Limb (tissue), 2 donors: ENCODE results near the gene ZNF782.
"Not testable (repeated sequence)": the region's sequence is repeated elsewhere in the genome, so short reads cannot be mapped to it uniquely, and the experiment has no call there.

Experiments
- DNase-seq, 2 donors: peaks; one replicate each; pipeline ENCODE4 v3.0.0-alpha.2; 2016; ENCODE audit errors: extremely low spot score in 2 of 2

Gene ZNF782

DNA sequence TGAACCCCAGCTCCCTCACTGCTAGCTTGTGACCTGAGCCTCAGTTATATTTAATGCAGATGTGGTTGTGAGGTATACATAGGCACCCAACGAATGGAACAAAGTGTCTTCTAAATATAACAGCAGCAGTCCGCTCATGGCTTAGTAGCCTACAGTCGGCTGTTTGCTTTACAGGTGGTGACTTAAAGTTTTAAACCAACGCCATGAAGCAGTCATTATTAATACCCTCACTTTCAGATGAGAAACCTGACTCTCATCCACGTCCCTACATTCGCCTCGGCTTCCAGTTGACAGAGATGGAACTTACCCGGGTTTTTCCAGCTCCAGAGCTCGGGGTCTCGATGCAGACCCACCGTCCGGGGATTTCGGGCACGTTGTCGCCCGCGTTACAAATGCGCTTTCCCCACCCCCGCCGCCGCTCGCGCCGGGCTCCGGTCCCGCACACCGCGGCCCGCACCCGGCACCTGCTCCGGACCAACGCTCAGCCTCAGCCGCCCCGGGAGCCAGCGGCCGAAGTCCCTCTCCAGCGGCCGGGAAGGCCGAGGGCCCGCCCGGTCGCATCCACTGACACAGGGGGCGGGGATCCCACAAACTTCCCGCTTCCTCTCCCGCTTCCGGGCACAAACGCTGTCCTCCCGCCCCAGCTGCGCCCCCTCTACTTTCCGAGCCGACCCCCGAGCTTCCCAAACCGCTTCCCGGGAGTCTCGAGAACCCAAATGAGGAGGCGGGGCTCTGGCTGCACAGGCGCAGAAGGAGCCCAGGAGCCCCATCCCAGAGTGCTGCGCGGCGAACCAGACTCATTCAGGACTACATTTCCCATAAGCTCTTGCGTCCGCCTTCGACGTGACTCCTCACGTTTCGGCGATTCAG lies at the start of gene ZNF782:
Gene ZNF782 (minus strand): TSS at position 734 of the 870 bp plus-strand sequence. CDS start 2,553 bp downstream, outside the sequence.
- peak; percentile 96 to 97 for DNase-seq

DNA sequence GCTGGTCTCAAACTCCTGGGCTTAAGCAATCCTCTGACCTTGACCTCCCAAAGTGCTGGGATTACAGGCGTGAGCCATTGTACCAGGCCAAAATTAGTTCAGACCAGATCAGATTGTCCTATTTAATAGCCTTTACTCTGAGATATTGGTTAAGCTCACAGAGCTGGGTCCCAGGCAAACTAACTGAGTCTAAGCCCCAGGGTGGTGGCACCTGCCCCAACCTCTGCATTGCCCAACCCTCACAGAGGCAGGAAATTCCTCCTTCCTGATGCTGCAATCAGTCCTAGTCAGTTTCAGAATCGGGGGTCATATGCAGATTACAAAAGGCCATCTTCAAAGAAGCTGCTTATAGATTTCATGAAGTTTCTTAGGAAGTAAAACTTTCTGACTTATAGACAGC lies 45.7 kb upstream of the ZNF782 start:
- DNase-seq, result not testable (repeated sequence)

DNA sequence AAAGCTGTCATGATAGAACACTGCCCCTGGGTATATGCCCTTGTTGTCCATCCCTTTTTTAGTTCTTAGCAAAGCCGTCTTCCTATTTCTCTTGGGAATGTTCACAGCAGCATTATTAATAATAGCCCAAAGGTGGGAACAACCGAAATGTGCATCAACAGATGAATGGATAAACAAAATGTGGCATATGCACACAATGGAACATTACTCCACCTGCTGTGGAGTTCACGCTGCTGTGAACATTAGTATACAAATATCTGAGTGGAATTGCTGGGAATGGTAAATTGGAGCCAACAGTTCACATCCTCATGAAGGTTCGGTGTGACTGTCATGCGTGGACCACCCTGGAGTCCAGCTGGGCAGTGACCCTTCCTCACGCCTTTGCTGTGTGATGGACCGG lies 37.8 kb upstream of the ZNF782 start:
- DNase-seq, result no peak

DNA sequence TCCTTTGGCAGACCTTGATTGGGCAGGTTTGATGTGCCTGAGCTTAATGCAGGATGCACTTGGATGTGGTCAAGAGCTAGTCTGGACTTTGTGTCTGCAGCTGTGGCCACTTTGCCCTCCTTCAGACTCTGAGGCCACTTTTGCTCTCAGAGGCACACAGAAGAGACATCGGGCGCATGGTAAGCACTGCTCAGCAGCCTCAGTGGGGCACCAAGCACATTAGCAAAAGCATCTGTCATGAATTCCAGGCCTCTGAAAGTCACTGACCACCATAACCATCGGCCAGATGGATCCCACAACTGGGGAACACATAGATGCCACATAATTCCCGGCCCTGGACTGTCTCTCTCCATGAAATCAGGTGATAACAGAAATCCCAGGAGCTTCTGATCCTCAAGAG lies 34.3 kb upstream of the ZNF782 start:
- no peak for DNase-seq

DNA sequence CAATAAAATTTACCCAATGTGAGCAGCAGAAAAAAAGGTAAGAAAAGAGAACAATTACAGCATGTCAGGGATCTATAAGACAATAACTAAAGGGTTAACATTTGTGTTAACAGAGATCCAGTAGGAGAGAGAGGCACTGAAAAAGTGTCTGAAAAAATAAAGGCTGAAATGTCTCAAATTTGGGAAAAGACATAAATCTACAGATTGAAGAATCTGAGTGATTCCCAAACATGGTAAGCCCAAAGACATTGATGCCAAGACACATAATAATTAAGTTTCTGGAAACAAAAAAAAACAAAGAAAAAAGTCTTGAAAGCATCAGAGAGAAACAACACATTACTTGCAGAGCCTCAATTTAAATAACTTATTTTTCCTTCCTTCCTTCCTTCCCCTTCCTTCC lies 31.1 kb upstream of the ZNF782 start:
- no peak for DNase-seq

DNA sequence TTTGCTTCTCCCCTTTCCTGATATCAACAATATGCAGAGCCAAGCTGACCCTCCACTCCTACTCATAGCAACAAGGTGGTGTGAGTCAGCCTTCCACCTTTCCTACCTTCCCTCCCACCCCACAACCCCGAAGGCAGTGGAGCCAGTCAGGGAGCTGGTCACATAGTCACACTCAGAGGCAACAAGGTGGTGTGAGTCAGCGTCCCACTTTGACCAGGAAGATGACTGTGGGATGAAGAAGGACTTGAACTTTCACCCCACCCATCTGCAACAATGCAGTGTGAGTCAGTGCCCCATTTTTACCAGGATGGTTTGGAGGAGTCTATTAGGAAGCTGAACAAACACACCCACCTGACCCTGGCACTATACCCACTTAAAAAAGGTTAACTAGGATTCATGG lies 30.1 kb upstream of the ZNF782 start:
- no peak for DNase-seq

DNA sequence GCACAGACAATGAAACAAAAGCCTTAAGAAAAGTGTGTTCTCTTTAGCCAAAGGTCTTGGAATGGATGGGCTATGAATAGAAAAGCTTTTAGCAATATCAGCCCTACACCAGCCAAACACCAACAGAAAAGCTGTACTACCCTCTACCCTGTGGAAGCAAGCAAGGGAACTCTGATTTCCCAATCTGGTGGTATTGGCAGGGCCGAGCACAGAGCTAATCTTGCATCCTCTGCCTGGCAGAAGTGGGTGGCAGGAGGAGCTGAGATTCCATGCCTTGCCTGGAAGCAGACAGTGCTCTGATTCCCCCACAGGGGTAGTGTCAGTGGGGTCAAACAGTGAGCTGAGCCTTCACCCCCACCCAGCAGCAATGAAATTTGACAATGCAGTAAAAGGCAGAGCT lies 29.6 kb upstream of the ZNF782 start:
- DNase-seq, result no peak

DNA sequence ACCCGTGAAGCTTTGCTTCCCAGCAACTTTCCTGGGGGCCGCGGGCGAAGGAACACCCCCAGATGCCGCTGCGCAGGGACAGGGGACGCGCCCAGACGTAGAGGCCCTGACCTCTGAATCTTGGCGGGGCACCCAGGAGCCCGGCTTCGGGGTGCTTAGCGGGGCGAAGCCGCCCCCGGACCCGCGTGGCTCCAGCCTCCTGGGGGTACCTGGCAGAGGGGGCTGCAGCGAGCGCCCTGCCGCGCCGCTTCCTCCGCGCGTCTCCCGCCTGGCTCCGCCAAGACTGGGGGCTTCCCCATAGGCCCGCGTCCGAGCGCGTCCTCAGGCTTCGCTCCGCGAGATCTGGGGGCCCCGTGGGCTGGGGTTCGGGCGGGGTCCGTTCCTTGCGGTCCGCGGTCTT lies 23.0 kb upstream of the ZNF782 start:
- no peak for DNase-seq

DNA sequence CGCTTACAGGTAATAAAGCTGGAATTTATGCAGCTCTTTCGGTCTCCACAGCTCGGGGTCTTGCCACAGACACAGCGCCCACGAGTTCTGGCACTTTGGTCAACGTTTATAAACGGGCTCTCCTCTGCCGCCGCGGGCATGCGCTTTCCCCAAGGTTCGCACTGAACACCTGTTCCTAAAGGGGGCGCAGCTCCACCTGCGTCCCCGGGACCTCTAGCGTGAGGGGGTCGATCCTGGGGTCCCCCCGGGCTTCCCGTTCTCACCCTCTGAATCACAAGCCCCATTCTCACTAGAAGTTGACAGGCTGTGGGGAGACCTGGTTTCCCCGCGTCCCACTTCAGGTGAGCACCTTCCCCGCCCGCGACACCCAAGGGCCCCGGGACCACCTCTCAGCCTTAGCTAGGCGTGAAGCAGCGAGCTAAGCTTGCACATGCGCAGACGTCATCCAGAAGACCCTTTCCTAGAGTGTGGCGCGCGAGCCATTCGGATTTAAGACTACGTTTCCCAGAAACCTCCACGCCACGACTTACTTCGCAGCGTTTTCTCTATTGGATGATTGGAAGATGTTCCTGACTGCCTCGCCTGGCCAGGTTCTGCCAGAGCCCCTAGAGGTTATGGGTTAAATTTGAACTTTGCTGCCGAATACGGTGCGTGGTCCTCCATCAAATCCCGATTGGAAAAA lies 21.3 kb upstream of the ZNF782 start:
- peak; percentile 84 to 91 for DNase-seq

DNA sequence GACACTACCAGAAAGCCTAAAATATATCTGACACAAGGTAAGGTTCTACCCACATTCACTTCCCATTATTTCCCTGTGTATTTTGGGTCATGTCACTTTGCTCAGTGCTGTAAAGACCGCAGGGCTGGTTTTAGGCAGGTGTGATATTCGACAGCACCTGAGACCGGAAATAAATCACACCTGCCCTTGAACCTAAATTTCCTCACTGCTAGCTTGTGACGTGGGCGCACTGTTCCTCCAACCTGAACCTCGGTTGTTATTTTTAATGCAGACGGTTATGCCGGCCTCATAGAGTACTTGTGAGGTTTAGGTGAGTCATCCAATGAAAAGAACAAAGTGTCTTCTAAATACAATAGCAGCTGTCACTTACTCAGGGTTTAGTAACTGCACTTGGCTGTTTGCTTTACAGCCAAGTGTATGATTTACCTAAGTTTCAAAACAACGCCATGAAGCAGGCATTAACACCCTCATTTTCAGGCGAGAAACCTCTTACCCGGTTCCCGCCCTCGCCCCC lies 20.7 kb upstream of the ZNF782 start:
- DNase-seq, result no peak

DNA sequence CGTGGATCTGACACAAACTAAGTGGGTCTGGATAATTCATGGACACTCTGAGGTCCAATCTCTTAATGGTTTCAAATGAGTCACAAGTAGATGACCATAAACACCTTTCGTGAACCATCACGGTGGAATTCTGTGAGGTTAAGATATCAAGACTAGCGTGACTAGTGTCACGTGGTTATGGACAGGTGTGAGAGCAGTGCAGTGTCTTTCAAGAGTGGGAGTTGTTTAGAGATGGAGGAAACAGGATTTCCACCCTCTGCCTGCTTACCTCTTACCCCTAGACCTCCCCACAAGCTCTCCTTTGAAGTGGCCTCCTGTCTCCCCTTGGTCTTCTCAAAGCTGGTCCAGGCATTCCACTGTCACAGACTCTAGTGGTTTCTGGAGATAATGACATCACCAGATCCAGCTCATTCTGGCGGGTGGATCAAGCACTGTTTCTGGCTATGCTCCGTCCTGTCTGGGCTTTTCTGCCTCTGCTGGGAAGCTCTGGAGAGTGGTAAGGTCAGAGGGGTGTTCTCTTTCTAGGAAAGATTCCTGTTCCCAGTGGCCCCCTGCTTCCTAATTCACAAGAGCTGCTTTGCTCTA lies 20.0 kb upstream of the ZNF782 start:
- no peak for DNase-seq

DNA sequence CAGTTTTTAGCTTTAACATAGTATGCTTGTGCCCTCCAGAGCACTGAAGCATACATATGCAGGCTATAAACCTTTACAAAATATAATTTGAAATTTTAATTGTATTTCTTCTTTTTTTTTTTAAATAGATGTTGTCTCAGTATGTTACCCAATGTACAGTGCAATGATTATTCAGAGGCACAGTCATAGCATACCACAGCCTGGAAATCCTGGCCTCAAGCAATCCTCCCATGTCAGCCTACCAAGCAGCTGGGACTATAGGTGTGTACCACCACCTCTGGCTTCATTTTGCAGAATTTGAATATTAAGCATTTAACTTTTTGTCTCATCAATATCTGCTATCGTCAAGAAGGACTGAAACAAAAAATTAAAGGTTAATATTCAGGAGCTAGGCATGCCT lies 16.9 kb upstream of the ZNF782 start:
- DNase-seq, result no peak

DNA sequence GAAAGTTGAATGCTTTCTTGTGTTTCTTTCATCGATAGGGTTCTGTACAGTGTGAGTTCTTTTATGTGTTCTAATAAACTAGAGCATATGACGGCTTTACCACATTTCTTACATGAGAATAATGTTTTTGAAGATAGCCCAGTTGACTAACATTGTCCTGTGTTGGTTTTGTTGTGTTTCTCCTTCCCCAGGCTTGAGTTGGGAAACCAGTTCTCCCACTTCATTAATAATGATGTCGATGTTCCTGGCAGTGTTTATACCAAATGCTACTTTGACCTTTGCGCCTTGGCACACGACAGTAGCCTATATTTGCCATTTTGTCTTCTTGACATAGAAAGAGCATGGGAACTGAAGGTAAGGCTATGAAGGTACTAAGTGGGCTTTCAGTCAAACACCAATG lies 14.4 kb upstream of the ZNF782 start:
- no peak for DNase-seq

DNA sequence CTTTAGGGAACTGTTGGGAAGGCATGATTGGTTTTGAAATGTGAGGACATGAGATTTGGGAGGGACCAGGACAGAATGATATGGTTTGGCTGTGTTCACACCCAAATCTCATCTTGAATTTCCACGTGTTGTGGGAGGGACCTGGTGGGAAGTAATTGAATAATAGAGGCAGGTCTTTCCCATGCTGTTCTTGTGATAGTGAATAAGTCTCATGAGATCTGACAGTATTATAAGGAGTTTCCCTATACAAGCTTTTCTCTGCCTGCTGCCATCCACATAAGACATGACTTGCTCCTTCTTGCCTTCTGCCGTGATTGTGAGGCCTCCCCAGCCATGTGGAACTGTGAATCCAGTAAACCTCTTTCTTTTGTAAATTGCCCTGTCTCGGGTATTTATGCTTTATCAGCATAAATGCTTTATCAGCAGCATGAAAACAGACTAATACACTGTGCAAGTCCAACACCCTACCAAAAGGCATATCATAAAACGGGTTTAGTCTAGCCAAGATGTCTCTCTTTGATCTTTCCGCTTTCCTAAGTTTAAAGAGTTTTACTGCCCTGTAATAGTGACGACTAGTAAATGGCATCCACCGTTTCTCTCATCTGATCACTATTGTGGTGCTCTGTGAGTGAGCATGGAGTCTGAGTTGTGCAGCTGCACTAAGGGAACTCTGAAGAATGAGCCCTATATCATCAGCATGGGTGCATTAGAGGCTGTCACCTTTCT lies 12.9 kb upstream of the ZNF782 start:
- no peak for DNase-seq

DNA sequence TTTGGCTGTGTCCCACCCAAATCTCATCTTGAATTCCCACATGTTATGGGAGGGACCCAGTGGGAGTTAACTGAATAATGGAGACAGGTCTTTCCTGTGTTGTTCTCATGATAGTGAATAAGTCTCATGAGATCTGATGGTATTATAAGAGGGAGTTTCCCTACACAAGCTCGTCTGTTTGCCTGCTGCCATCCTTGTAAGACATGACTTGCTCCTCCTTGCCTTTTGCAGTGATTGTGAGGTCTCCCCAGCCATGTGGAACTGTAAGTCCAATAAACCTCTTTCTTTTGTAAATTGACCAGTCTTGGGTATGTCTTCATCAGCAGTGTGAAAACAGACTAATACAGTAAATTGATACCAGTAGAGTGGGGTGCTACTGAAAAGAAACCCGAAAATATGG lies 10.9 kb upstream of the ZNF782 start:
- not testable (repeated sequence) for DNase-seq

DNA sequence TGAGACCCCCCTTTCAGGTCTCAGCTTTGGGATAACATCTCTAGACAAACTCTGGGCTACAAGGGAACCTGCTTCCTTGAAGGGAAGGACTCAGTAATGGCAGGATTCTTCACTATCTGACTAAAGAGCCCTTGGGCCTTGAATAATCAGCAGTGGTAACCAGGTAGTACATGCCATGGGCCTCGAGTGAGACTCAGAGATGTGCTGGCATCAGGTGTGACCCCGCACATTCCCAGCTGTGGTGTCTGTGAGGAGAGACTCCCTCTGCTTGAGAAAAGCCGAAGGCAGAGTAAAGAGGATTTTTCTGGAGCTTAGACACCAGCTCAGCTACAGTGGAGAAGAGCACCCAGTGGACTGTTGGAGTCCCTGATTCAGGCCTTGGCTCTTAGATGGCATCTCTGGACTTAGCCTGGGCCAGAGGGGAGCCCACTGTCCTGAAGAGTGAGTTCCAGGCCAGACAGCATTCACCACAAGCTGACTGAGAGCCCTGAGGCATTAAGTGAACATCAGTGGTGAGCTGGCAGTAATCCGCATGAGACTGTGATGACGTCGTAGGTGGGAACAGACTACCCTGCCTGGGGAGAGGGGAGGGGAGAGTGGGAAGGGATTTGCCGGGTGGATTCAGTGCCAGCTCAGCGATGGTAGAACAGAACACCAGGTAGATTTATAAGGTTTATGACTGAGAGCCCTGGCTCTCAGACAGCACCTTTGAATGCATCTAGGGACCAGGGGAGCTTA lies 5.3 kb upstream of the ZNF782 start:
- DNase-seq, result no peak

DNA sequence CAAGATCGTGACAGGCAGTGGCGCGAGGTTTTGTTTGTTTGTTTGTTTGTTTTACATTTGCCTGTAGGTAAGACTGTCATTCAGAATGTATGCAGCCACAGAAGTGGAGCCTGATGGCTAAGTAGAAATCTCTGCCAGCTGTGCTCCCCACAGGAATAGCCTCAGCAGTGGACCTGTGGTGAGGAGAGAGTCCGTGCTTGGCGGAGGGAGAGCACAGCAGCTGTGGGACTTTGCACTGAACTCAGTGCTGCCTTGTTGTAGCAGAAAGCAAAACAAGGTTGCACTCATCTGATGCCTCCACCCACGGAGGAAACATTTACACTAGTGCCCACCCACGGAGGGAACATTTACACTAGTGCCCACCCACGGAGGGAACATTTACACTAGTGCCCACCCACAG lies 4.4 kb upstream of the ZNF782 start:
- no peak for DNase-seq

DNA sequence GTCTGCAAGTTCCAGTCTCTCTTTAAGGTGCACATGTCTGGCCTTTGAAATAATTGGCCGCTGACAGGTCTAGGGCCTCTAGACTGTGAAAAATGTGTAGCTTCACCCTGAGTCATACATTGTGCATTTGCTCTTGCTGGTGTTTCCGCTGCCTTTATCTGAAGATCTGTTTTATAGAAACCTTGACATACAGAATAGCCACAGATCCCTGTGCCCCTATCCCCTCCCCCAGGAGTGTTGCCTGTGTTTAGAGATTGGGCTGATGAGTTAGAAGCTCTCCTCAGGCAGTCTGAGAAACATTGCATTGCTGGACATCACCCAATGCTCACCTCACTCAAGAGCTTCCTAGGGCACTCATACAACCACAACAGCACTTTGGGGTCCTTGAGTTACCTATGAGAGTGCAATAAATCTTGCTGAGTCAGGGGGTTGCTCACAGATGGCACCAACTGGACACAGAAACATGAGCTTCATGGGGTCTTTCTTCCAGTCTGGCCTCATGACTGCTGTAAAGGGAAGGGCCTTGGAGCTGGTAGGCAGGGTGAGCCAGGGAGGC lies 3.8 kb upstream of the ZNF782 start:
- no peak for DNase-seq

DNA sequence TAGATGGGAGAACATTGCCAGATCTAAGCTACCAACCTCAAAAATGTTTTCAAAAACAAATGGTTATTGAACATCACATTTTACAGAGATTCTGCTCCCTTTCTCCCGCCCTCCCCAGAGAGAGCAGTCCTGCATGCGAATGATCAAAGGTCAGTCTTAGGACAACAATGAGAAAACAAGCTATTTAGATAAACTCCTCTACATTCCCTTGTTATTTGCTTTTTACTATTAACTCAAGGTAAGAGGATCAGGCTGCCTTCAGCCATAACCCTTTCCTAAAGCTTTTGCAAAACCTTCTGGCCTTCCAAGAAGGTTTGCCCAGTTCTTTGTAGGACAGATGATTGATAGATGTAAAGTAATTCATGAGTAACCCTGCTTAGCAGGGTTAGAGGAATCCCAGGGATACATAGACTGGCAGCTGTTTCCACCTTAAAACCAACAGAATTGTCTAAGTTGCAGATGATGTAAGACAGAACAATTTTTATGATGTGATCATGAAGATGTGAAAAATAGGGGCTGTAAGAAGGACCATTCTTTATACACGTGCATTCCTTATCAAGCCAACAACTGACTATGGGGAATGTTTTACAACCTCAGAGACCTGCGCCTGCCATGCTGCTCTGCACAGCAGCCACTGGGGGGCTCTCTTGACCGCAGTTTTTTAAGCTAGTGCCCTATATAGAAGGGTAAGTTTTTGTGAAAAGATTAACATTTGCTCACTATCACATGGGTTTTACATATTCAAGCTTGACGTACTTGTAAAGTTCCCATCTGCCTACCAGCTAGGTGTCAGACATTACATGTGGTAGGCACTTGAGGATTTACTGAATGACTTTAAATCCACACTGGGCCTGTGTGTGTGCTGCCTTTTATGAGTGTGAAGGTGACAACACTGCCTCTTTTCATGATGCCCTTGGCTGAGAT lies 2.3 kb upstream of the ZNF782 start:
- peak; percentile 75 to 76 for DNase-seq
